Prostate gland (tissue), 2 donors: ENCODE data around the gene BTF3.

Experiments used
- CTCF ChIP-seq, 4 experiments: fragments of 200-600 bp in 2 of 4; fragments of 450-650 bp in 2 of 4; sonication (generic) in 2 of 4; IDR thresholded peaks; 1 replicate in 3 of 4; 2 replicates in 1 of 4; pipeline ENCODE4 v1.5.1; 2016 to 2019; ENCODE audit warnings: antibody characterized with exemption in 4 of 4, mild to moderate bottlenecking in 2 of 4, moderate library complexity in 2 of 4
- POLR2A ChIP-seq: fragments of 450-650 bp; IDR thresholded peaks from one replicate; pipeline ENCODE4 v1.6.1; 2016; ENCODE audit warnings: antibody characterized with exemption, mild to moderate bottlenecking

- TF ChIP-seq CTCF (IDR thresholded peaks at IDR 0.05): no peak
- no peak for TF ChIP-seq POLR2A
Measured at GRCh38 chr5:73480500-73480899, 17.7 kb upstream of the BTF3 start.
